Kidney epithelial cell (primary cell): ENCODE results near the gene LSP1. TPM values are rescaled to one million over a fixed set of nuclear protein-coding genes. Genes with fewer than 3 reads are reported as not detected.

Source experiments
- DNase-seq: peaks from one replicate; pipeline ENCODE4 v3.0.0-alpha.2; 2010; ENCODE audit warnings: low read depth
- H3K27me3 ChIP-seq: 2 replicates; pipeline ENCODE4 v1.6.0; 2011; ENCODE audit warnings: low read length; ENCODE audit not compliant: control insufficient read depth, insufficient read depth
- H3K36me3 ChIP-seq: 2 replicates; pipeline ENCODE4 v1.5.1; 2011; ENCODE audit warnings: low read length; ENCODE audit not compliant: control insufficient read depth, insufficient read depth
- H3K4me3 ChIP-seq: 2 replicates; pipeline ENCODE4 v1.5.1; 2011; ENCODE audit warnings: low read depth, mild to moderate bottlenecking, control low read depth, low read length
- total RNA-seq: library from RNA; depleted of rRNA; stranded (reverse); fragments of >200 nt; gene quantifications from 2 replicates; pipeline ENCODE4 v1.2.3, GENCODE V29; 2015
- TF ChIP-seq, protein P1 (sequence below): IDR thresholded peaks from 2 replicates; pipeline ENCODE4 v1.5.1; 2011; ENCODE audit warnings: mild to moderate bottlenecking, moderate library complexity, low read length, control low read depth, inconsistent platforms; ENCODE audit not compliant: insufficient read depth, poor library complexity, severe bottlenecking

The LSP1 gene
- total RNA-seq, 1 donor from 2014 or later: not detected

DNA sequence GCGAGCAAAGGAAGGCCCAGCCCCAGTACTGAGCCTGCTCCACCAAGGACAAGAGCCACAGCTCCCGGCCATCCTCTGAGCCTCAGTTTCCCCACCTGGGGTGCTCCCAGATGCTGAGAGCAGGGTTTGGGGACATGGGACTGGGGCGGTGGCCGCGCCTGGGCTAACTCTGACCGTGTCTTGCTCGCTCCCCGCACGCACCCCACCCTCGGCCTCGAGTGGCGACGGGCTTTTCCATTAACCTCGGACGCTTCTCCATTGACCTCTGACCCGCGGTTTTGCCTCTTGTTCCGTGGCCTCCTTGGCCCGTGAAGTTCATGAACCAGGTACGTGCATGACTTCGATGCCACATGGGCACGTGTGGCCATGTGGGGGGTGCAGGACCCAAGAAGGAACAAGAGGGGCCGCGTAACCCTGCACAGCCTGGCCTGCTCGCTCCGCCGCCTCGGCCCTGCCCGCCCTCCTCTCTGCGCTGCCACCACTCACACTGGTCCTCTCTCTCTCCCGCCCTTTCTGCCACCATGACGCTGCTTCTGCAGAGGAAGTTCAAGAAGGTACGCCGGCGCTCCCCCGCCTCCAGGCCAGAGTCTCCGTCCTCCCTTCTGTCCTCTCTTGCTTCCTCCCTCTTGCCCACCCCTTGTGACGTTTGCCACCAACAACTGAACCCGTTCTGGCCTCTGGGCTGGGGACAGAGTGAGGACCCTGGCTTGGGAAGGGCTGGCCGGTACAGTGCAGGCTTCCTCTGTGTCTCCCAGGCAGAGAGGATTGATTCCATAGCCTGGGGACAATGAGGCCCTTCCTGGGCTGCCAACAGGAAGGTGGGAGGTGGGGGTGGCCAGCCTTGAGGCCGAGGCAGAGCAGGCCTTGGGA lies 73.5 kb downstream of the LSP1 start:
- no peaks in the 10 kb centered on the region for H3K36me3 ChIP-seq
- no peak overlapping the region for H3K4me3 ChIP-seq
- DNase-seq: no peak
- peaks cover 27% of the 10 kb centered on the region for H3K27me3 ChIP-seq
- TF ChIP-seq, protein P1, sequence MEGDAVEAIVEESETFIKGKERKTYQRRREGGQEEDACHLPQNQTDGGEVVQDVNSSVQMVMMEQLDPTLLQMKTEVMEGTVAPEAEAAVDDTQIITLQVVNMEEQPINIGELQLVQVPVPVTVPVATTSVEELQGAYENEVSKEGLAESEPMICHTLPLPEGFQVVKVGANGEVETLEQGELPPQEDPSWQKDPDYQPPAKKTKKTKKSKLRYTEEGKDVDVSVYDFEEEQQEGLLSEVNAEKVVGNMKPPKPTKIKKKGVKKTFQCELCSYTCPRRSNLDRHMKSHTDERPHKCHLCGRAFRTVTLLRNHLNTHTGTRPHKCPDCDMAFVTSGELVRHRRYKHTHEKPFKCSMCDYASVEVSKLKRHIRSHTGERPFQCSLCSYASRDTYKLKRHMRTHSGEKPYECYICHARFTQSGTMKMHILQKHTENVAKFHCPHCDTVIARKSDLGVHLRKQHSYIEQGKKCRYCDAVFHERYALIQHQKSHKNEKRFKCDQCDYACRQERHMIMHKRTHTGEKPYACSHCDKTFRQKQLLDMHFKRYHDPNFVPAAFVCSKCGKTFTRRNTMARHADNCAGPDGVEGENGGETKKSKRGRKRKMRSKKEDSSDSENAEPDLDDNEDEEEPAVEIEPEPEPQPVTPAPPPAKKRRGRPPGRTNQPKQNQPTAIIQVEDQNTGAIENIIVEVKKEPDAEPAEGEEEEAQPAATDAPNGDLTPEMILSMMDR: no peak

- TF ChIP-seq, protein P1: no peak
- no peaks in the 10 kb centered on the region for H3K36me3 ChIP-seq
- no peak overlapping the region for H3K4me3 ChIP-seq
- H3K27me3 ChIP-seq: peaks cover 27% of the 10 kb centered on the region
- no peak for DNase-seq
These were observed 74.4 kb downstream of the LSP1 start for GRCh38 chr11:1927026-1927847.

DNA sequence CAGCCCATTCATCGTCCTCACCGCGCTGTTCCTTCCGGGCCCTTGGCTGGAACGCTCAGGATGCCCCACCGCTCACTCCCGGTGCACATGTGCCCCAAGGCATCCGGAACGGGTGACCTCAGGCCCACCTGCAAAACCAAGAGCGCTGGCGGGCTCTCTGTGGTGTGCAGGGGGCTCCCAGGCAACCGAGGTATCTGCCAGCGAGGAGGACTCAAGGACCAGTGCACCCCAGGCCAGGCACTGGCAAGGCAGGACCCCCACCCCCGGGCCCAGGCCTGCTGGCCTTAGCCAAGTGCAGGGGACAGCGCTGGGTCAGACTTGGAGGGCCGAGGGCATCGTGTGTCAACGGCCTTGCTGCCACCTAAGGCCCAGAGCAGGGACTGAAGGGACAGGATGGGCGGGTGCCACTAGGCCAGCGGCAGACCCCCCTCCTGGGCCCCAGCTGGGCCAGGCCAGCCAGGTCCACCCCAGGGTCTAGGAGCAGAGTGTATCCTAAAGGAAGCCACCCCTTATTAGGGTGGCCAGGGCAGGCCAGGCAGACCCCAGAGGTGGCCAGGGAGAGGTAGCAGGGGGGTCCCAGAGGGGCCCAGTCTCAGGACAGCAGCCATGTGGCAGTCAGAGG lies 75.1 kb downstream of the LSP1 start:
- Histone ChIP-seq H3K4me3 (no peak overlapping the region), H3K27me3 (peaks cover 22% of the 10 kb centered on the region), H3K36me3 (no peaks in the 10 kb centered on the region)
- no peak for DNase-seq
- TF ChIP-seq, protein P1: no peak

DNA sequence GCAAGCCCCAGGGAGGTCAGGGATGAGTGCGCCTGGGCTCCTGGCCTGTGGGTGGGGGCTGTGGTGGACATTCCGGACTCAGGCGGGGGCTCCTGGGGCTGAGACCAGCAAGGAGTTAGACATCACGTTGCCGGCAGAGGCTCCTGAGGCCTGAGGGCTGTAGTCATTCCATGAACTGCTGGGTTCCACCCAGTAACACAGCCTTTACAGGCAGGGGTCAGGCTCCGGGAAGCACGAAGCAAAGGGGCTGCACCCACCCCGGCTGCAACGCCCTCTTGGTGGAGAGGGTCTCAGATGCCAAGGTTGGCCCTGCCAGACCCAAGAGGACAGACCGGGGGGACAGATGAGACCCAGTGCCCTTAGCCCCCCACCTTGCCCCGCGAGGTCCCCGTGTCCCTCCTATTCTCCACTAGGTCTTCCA lies 75.6 kb downstream of the LSP1 start:
- no peak overlapping the region for H3K4me3 ChIP-seq
- TF ChIP-seq, protein P1: no peak
- no peak for DNase-seq
- H3K27me3 ChIP-seq: peaks cover 22% of the 10 kb centered on the region
- H3K36me3 ChIP-seq: no peaks in the 10 kb centered on the region

GRCh38 chr11:1928891-1929541 lies 76.1 kb downstream of the LSP1 start:
- no peak for DNase-seq
- TF ChIP-seq, protein P1: no peak
- H3K27me3 ChIP-seq: peaks cover 20% of the 10 kb centered on the region
- H3K4me3 ChIP-seq: no peak overlapping the region
- no peaks in the 10 kb centered on the region for H3K36me3 ChIP-seq
